GM19099 (cell line): ENCODE results near the gene ABLIM3.

Source experiments
- POLR2A ChIP-seq: IDR thresholded peaks from 3 replicates; pipeline ENCODE4 v1.6.1; 2011; ENCODE audit warnings: low read depth; ENCODE audit not compliant: insufficient read length; ENCODE audit errors: extremely low read depth

ABLIM3 gene

GRCh38 chr5:149128023-149128875, 13.0 kb upstream of the ABLIM3 start:
- TF ChIP-seq POLR2A: no peak

GRCh38 chr5:149129181-149129580, 12.1 kb upstream of the ABLIM3 start:
- TF ChIP-seq POLR2A: no peak

GRCh38 chr5:149130121-149130914, 11.0 kb upstream of the ABLIM3 start:
- TF ChIP-seq POLR2A: no peak

- no peak for TF ChIP-seq POLR2A
Observed at GRCh38 chr5:149132474-149132873, 8.8 kb upstream of the ABLIM3 start.

GRCh38 chr5:149133795-149134777, 7.2 kb upstream of the ABLIM3 start:
- no peak for TF ChIP-seq POLR2A

- no peak for TF ChIP-seq POLR2A
Observed at GRCh38 chr5:149134778-149135500, 6.4 kb upstream of the ABLIM3 start.

GRCh38 chr5:149135536-149136201, 5.6 kb upstream of the ABLIM3 start:
- TF ChIP-seq POLR2A: no peak

GRCh38 chr5:149138182-149138923, 2.9 kb upstream of the ABLIM3 start:
- TF ChIP-seq POLR2A: no peak

GRCh38 chr5:149140197-149141002, 893 bp upstream of the ABLIM3 start:
- TF ChIP-seq POLR2A: no peak

- TF ChIP-seq POLR2A: no peak
Observed at GRCh38 chr5:149141957-149142851, 911 bp downstream of the ABLIM3 start.

- no peak for TF ChIP-seq POLR2A
Observed at GRCh38 chr5:149143470-149143869, 2.2 kb downstream of the ABLIM3 start.
